ENCODE measurements around the gene PARD3B.

GRCh38 chr2:205657579-205657978 is 1112.3 kb downstream of the PARD3B start:
- TF ChIP-seq POLR2AphosphoS5 (IDR thresholded peaks at IDR 0.05; ENCODE audit: low read depth, low read length) (no peak), CTCF (IDR thresholded peaks at IDR 0.05) (no peak)

Data from Panc1 (cell line).